ENCODE results near the gene TNNC2.

The TNNC2 gene

GRCh38 chr20:45852326-45852725, 25.2 kb upstream of the TNNC2 start:
- H3K23ac ChIP-seq (ENCODE audit: low read length in 2 of 2): no peak overlapping the region
- peaks cover 21 to 51% of the 10 kb centered on the region in 2 experiments for H3K36me3 ChIP-seq (ENCODE audit: control insufficient read depth in 1 of 2, insufficient read depth in 2 of 2, low read depth in 1 of 2, low read length in 2 of 2)
- H3K9ac ChIP-seq (ENCODE audit: low read length): no peak overlapping the region
- no peak overlapping the region for H3K27ac ChIP-seq (ENCODE audit: low read length, poor library complexity, severe bottlenecking)
- peaks cover 33% of the 10 kb centered on the region for H3K79me1 ChIP-seq (replicated peaks; ENCODE audit: low read length, poor library complexity, severe bottlenecking)
- no peak overlapping the region for H3K18ac ChIP-seq (ENCODE audit: low read depth in 1 of 2, low read length in 2 of 2)
- H4K91ac ChIP-seq (ENCODE audit: low read length): no peak overlapping the region
- H3K4ac ChIP-seq (ENCODE audit: low read depth in 1 of 2, low read length in 2 of 2): no peak overlapping the region
- no peaks in the 10 kb centered on the region for H3K9me3 ChIP-seq (ENCODE audit: control insufficient read depth, low read length)
- no peaks in the 10 kb centered on the region for H3K27me3 ChIP-seq (ENCODE audit: control insufficient read depth in 1 of 2, insufficient read depth in 1 of 2, low read length in 2 of 2)
- H2BK15ac ChIP-seq (ENCODE audit: low read depth, poor library complexity, severe bottlenecking): no peak overlapping the region
- WGBS: 99% methylated on average over 6 of the region's 6 CpGs
- DNase-seq: no peak
- H4K8ac ChIP-seq (ENCODE audit: low read length): no peak overlapping the region
- no peak overlapping the region for H2BK120ac ChIP-seq (ENCODE audit: low read depth, low read length)
- H3K14ac ChIP-seq (ENCODE audit: low read length in 2 of 2): no peak overlapping the region
- H2AK5ac ChIP-seq (ENCODE audit: low read length, severe bottlenecking): no peak overlapping the region
- H2AFZ ChIP-seq (ENCODE audit: low read depth, low read length): no peak overlapping the region
- H2BK5ac ChIP-seq (ENCODE audit: low read depth, low read length, poor library complexity, severe bottlenecking): no peak overlapping the region
- H2BK12ac ChIP-seq (ENCODE audit: low read length in 2 of 2): no peak overlapping the region
- no peak overlapping the region for H3K4me3 ChIP-seq (ENCODE audit: insufficient read depth in 1 of 2, low read depth in 1 of 2, low read length in 2 of 2)
- H3K4me2 ChIP-seq (ENCODE audit: low read length, poor library complexity, severe bottlenecking): no peak overlapping the region
- H3K4me1 ChIP-seq (ENCODE audit: control insufficient read depth, insufficient read depth, low read depth, low read length): peaks cover 16% of the 10 kb centered on the region

GRCh38 chr20:45851501-45851900, 24.4 kb upstream of the TNNC2 start:
- H2AFZ ChIP-seq (ENCODE audit: low read depth, low read length): no peak overlapping the region
- peaks cover 21 to 58% of the 10 kb centered on the region in 2 experiments for H3K36me3 ChIP-seq (ENCODE audit: control insufficient read depth in 1 of 2, insufficient read depth in 2 of 2, low read depth in 1 of 2, low read length in 2 of 2)
- no peak overlapping the region for H3K4me3 ChIP-seq (ENCODE audit: insufficient read depth in 1 of 2, low read depth in 1 of 2, low read length in 2 of 2)
- no peaks in the 10 kb centered on the region for H3K9me3 ChIP-seq (ENCODE audit: control insufficient read depth, low read length)
- peaks cover 33% of the 10 kb centered on the region for H3K79me1 ChIP-seq (replicated peaks; ENCODE audit: low read length, poor library complexity, severe bottlenecking)
- no peak overlapping the region for H3K4me2 ChIP-seq (ENCODE audit: low read length, poor library complexity, severe bottlenecking)
- H2BK5ac ChIP-seq (ENCODE audit: low read depth, low read length, poor library complexity, severe bottlenecking): no peak overlapping the region
- no peaks in the 10 kb centered on the region for H3K27me3 ChIP-seq (ENCODE audit: control insufficient read depth in 1 of 2, insufficient read depth in 1 of 2, low read length in 2 of 2)
- H3K4ac ChIP-seq (ENCODE audit: low read depth in 1 of 2, low read length in 2 of 2): no peak overlapping the region
- no peak overlapping the region for H2BK12ac ChIP-seq (ENCODE audit: low read length in 2 of 2)
- H2AK5ac ChIP-seq (ENCODE audit: low read length, severe bottlenecking): no peak overlapping the region
- H3K14ac ChIP-seq (ENCODE audit: low read length in 2 of 2): no peak overlapping the region
- H3K4me1 ChIP-seq (ENCODE audit: control insufficient read depth, insufficient read depth, low read depth, low read length): peaks cover 13% of the 10 kb centered on the region
- no peak overlapping the region for H2BK15ac ChIP-seq (ENCODE audit: low read depth, poor library complexity, severe bottlenecking)
- no peak overlapping the region for H3K23ac ChIP-seq (ENCODE audit: low read length in 2 of 2)
- no peak overlapping the region for H4K8ac ChIP-seq (ENCODE audit: low read length)
- no peak overlapping the region for H3K9ac ChIP-seq (ENCODE audit: low read length)
- H3K18ac ChIP-seq (ENCODE audit: low read depth in 1 of 2, low read length in 2 of 2): no peak overlapping the region
- no peak overlapping the region for H4K91ac ChIP-seq (ENCODE audit: low read length)
- no peak overlapping the region for H3K27ac ChIP-seq (ENCODE audit: low read length, poor library complexity, severe bottlenecking)
- DNase-seq: no peak
- no peak overlapping the region for H2BK120ac ChIP-seq (ENCODE audit: low read depth, low read length)

- Histone ChIP-seq H2AK5ac (ENCODE audit: low read length, severe bottlenecking) (no peak overlapping the region), H2BK12ac (ENCODE audit: low read length in 2 of 2) (no peak overlapping the region), H3K9ac (ENCODE audit: low read length) (no peak overlapping the region), H3K9me3 (ENCODE audit: control insufficient read depth, low read length) (no peaks in the 10 kb centered on the region), H3K23ac (ENCODE audit: low read length in 2 of 2) (no peak overlapping the region), H3K36me3 (ENCODE audit: control insufficient read depth in 1 of 2, insufficient read depth in 2 of 2, low read depth in 1 of 2, low read length in 2 of 2) (peaks cover 21 to 64% of the 10 kb centered on the region in 2 experiments), H4K8ac (ENCODE audit: low read length) (peak overlapping the region; percentile 41), H3K4me2 (ENCODE audit: low read length, poor library complexity, severe bottlenecking) (no peak overlapping the region), H3K4me1 (ENCODE audit: control insufficient read depth, insufficient read depth, low read depth, low read length) (peaks cover 8% of the 10 kb centered on the region), H3K14ac (ENCODE audit: low read length in 2 of 2) (no peak overlapping the region), H2AFZ (ENCODE audit: low read depth, low read length) (no peak overlapping the region), H2BK15ac (ENCODE audit: low read depth, poor library complexity, severe bottlenecking) (no peak overlapping the region), H3K4me3 (ENCODE audit: insufficient read depth in 1 of 2, low read depth in 1 of 2, low read length in 2 of 2) (no peak overlapping the region), H3K18ac (ENCODE audit: low read depth in 1 of 2, low read length in 2 of 2) (no peak overlapping the region), H2BK5ac (ENCODE audit: low read depth, low read length, poor library complexity, severe bottlenecking) (no peak overlapping the region), H3K27me3 (ENCODE audit: control insufficient read depth in 1 of 2, insufficient read depth in 1 of 2, low read length in 2 of 2) (no peaks in the 10 kb centered on the region), H3K4ac (ENCODE audit: low read depth in 1 of 2, low read length in 2 of 2) (peak overlapping the region in 1 of 2 experiments; percentile 35), H4K91ac (ENCODE audit: low read length) (no peak overlapping the region), H2BK120ac (ENCODE audit: low read depth, low read length) (no peak overlapping the region), H3K79me1 (replicated peaks; ENCODE audit: low read length, poor library complexity, severe bottlenecking) (peaks cover 35% of the 10 kb centered on the region), H3K27ac (ENCODE audit: low read length, poor library complexity, severe bottlenecking) (no peak overlapping the region)
- WGBS: 96% methylated on average over 1 of the region's 1 CpG
- no peak for DNase-seq
Measured at GRCh38 chr20:45850926-45851325, 23.8 kb upstream of the TNNC2 start.

- H3K4me3 ChIP-seq (ENCODE audit: insufficient read depth in 1 of 2, low read depth in 1 of 2, low read length in 2 of 2): no peak overlapping the region
- H3K9ac ChIP-seq (ENCODE audit: low read length): no peak overlapping the region
- no peak overlapping the region for H2BK12ac ChIP-seq (ENCODE audit: low read length in 2 of 2)
- H3K79me1 ChIP-seq (replicated peaks; ENCODE audit: low read length, poor library complexity, severe bottlenecking): peaks cover 35% of the 10 kb centered on the region
- H2AFZ ChIP-seq (ENCODE audit: low read depth, low read length): no peak overlapping the region
- H3K23ac ChIP-seq (ENCODE audit: low read length in 2 of 2): no peak overlapping the region
- no peak overlapping the region for H4K91ac ChIP-seq (ENCODE audit: low read length)
- no peak overlapping the region for H3K27ac ChIP-seq (ENCODE audit: low read length, poor library complexity, severe bottlenecking)
- WGBS: 97% methylated on average over 2 of the region's 2 CpGs
- H3K4me2 ChIP-seq (ENCODE audit: low read length, poor library complexity, severe bottlenecking): no peak overlapping the region
- H3K4ac ChIP-seq (ENCODE audit: low read depth in 1 of 2, low read length in 2 of 2): no peak overlapping the region
- H3K14ac ChIP-seq (ENCODE audit: low read length in 2 of 2): no peak overlapping the region
- no peak for DNase-seq
- H3K4me1 ChIP-seq (ENCODE audit: control insufficient read depth, insufficient read depth, low read depth, low read length): peaks cover 6% of the 10 kb centered on the region
- H3K27me3 ChIP-seq (ENCODE audit: control insufficient read depth in 1 of 2, insufficient read depth in 1 of 2, low read length in 2 of 2): no peaks in the 10 kb centered on the region
- H3K9me3 ChIP-seq (ENCODE audit: control insufficient read depth, low read length): no peaks in the 10 kb centered on the region
- H4K8ac ChIP-seq (ENCODE audit: low read length): no peak overlapping the region
- H2BK120ac ChIP-seq (ENCODE audit: low read depth, low read length): no peak overlapping the region
- peaks cover 28 to 69% of the 10 kb centered on the region in 2 experiments for H3K36me3 ChIP-seq (ENCODE audit: control insufficient read depth in 1 of 2, insufficient read depth in 2 of 2, low read depth in 1 of 2, low read length in 2 of 2)
- no peak overlapping the region for H3K18ac ChIP-seq (ENCODE audit: low read depth in 1 of 2, low read length in 2 of 2)
- no peak overlapping the region for H2BK15ac ChIP-seq (ENCODE audit: low read depth, poor library complexity, severe bottlenecking)
- H2AK5ac ChIP-seq (ENCODE audit: low read length, severe bottlenecking): no peak overlapping the region
- H2BK5ac ChIP-seq (ENCODE audit: low read depth, low read length, poor library complexity, severe bottlenecking): no peak overlapping the region
Measured at GRCh38 chr20:45850238-45850637, 23.1 kb upstream of the TNNC2 start.

Measured in mesenchymal stem cell (in vitro differentiated cells and primary cell).